Measurements from ENCODE around the gene ABHD17A.
A peak's percentile ranks its signal among the peaks of the same experiment; 100 is the strongest.

Gene ABHD17A

DNA sequence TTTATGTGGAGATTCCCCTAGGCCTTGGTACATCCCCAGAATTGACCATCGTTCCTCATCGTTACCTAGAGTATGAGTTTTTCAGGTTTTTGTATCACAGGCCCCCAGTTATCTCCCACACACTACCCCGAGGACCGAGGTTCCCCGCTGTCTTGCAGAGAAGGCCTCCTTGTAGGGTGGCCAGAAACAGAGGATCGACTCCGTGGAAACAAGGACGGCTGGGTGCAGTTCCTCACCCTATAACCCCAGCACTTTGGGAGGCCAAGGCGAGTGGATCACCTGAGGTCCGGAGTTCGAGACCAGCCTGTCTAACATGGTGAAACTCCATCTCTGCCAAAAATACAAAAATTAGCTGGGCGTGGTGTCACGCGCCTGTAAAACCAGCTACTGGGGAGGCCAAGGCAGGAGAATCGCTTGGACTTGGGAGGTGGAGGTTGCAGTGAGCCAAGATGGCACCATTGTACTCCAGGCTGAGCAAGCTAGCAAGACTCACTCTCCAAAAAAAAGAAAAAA lies 20.6 kb upstream of the ABHD17A start:
- no peak for ATAC-seq
- TF ChIP-seq, protein P1, sequence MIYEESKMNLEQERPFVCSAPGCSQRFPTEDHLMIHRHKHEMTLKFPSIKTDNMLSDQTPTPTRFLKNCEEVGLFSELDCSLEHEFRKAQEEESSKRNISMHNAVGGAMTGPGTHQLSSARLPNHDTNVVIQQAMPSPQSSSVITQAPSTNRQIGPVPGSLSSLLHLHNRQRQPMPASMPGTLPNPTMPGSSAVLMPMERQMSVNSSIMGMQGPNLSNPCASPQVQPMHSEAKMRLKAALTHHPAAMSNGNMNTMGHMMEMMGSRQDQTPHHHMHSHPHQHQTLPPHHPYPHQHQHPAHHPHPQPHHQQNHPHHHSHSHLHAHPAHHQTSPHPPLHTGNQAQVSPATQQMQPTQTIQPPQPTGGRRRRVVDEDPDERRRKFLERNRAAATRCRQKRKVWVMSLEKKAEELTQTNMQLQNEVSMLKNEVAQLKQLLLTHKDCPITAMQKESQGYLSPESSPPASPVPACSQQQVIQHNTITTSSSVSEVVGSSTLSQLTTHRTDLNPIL (CRISPR knock-in tag; IDR thresholded peaks at IDR 0.05; ENCODE audit: low read depth): no peak
- no peak for TF ChIP-seq TCF4 (CRISPR knock-in tag; IDR thresholded peaks at IDR 0.05; ENCODE audit: borderline replicate concordance)
- TF ChIP-seq, protein P2, sequence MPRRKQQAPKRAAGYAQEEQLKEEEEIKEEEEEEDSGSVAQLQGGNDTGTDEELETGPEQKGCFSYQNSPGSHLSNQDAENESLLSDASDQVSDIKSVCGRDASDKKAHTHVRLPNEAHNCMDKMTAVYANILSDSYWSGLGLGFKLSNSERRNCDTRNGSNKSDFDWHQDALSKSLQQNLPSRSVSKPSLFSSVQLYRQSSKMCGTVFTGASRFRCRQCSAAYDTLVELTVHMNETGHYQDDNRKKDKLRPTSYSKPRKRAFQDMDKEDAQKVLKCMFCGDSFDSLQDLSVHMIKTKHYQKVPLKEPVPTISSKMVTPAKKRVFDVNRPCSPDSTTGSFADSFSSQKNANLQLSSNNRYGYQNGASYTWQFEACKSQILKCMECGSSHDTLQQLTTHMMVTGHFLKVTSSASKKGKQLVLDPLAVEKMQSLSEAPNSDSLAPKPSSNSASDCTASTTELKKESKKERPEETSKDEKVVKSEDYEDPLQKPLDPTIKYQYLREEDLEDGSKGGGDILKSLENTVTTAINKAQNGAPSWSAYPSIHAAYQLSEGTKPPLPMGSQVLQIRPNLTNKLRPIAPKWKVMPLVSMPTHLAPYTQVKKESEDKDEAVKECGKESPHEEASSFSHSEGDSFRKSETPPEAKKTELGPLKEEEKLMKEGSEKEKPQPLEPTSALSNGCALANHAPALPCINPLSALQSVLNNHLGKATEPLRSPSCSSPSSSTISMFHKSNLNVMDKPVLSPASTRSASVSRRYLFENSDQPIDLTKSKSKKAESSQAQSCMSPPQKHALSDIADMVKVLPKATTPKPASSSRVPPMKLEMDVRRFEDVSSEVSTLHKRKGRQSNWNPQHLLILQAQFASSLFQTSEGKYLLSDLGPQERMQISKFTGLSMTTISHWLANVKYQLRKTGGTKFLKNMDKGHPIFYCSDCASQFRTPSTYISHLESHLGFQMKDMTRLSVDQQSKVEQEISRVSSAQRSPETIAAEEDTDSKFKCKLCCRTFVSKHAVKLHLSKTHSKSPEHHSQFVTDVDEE (CRISPR knock-in tag; IDR thresholded peaks at IDR 0.05): no peak
- TF ChIP-seq ZNF8 (CRISPR knock-in tag; IDR thresholded peaks at IDR 0.05): no peak
- no peak for TF ChIP-seq ISL1 (CRISPR knock-in tag; IDR thresholded peaks at IDR 0.05)
- no peak for TF ChIP-seq ARNTL (CRISPR knock-in tag; IDR thresholded peaks at IDR 0.05; ENCODE audit: borderline replicate concordance, low read depth)
- TF ChIP-seq ZNF70 (CRISPR knock-in tag; IDR thresholded peaks at IDR 0.05): no peak
- no peak for TF ChIP-seq ESRRG (CRISPR knock-in tag; IDR thresholded peaks at IDR 0.05)
- TF ChIP-seq OSR1 (CRISPR knock-in tag; IDR thresholded peaks at IDR 0.05): no peak
- TF ChIP-seq, protein P3, sequence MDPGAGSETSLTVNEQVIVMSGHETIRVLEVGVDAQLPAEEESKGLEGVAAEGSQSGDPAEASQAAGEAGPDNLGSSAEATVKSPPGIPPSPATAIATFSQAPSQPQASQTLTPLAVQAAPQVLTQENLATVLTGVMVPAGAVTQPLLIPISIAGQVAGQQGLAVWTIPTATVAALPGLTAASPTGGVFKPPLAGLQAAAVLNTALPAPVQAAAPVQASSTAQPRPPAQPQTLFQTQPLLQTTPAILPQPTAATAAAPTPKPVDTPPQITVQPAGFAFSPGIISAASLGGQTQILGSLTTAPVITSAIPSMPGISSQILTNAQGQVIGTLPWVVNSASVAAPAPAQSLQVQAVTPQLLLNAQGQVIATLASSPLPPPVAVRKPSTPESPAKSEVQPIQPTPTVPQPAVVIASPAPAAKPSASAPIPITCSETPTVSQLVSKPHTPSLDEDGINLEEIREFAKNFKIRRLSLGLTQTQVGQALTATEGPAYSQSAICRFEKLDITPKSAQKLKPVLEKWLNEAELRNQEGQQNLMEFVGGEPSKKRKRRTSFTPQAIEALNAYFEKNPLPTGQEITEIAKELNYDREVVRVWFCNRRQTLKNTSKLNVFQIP (CRISPR knock-in tag; IDR thresholded peaks at IDR 0.05; ENCODE audit: borderline replicate concordance, low read depth): no peak
- TF ChIP-seq BACH2 (CRISPR knock-in tag; IDR thresholded peaks at IDR 0.05; ENCODE audit: borderline replicate concordance): no peak
- no peak for TF ChIP-seq RARB (CRISPR knock-in tag; IDR thresholded peaks at IDR 0.05)

DNA sequence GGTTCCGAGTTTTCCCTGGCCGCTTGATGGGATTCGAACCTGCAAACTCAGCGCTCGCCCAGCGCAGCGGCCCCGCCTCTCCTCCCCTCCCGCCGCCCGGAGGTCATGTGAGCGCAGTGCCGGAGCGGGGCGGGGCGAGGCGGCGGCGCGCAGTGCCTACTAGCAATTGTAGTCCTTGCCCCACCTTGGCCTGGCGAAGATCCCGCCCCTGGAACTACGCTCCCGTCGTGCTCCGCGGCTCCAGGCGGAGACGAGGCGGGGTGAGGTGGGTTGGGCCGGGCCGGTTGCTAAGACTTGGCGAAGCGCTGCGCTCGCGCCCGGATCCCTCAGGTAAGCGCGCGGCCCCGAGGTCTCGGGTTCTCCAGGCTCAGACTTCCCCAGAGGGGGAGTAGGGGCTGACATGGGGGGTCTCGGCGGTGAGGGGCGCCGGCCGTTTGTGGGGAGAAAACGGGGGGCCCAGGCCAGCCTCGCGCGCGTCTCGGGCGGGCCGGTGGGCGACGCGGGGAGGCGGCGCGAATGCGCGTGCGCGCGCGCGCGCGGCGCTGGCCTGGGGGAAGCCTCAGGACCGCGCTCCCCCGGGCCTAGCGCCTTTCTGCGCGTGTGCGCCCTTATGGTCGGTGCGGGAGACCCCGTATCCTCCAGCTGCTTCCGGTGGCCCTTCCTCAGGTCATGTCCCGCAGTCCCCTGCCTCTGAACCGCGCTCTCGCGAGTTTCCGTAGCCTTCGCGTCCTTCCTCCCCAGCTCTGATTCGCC lies 20.0 kb upstream of the ABHD17A start, which contains the start of the genes ADAT3 and SCAMP4:
Gene ADAT3, plus strand, starts transcription at position 290 of the 753 bp plus-strand sequence. CDS start 6,649 bp downstream, outside the sequence.
Gene SCAMP4, plus strand, starts transcription at position 290 of the 753 bp plus-strand sequence. CDS start 9,621 bp downstream, outside the sequence.
- TF ChIP-seq, protein P2 (CRISPR knock-in tag; IDR thresholded peaks at IDR 0.05): 0 out of 2 replicates have a peak, but pooled peaks have one; percentile 30
- TF ChIP-seq CSDC2 (CRISPR knock-in tag; IDR thresholded peaks at IDR 0.05) (0 out of 2 replicates have a peak, but pooled peaks have one; percentile 47), ZFP3 (CRISPR knock-in tag; IDR thresholded peaks at IDR 0.05) (0 out of 2 replicates have a peak, but pooled peaks have one; percentile 38), ZC3H10 (CRISPR knock-in tag; IDR thresholded peaks at IDR 0.05) (peak; percentile 29; the same call in 1 of the 2 replicates), ESRRG (CRISPR knock-in tag; IDR thresholded peaks at IDR 0.05) (no peak)
- TF ChIP-seq, protein P1 (CRISPR knock-in tag; IDR thresholded peaks at IDR 0.05; ENCODE audit: low read depth): no peak
- peak; percentile 96 for ATAC-seq

DNA sequence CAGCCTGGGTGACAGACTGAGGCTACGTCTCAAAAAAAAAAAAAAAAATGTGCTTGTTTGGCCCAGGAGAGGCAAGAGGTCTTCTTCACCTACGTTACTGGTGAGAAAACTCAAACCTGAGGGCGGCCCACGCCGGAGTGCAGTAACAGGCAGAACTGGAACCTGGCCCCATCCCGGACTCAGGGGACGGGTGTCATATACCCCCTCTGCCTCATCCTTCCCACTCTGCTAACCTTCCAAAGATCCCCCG lies 19.5 kb upstream of the ABHD17A start:
- ATAC-seq: no peak
- TF ChIP-seq, protein P1 (CRISPR knock-in tag; IDR thresholded peaks at IDR 0.05; ENCODE audit: low read depth): no peak
- no peak for TF ChIP-seq ESRRG (CRISPR knock-in tag; IDR thresholded peaks at IDR 0.05)
- no peak for TF ChIP-seq ZNF70 (CRISPR knock-in tag; IDR thresholded peaks at IDR 0.05)
- TF ChIP-seq OSR1 (CRISPR knock-in tag; IDR thresholded peaks at IDR 0.05): no peak
- TF ChIP-seq TCF4 (CRISPR knock-in tag; IDR thresholded peaks at IDR 0.05; ENCODE audit: borderline replicate concordance): no peak
- TF ChIP-seq ZFP3 (CRISPR knock-in tag; IDR thresholded peaks at IDR 0.05): no peak
- TF ChIP-seq ZFP30 (CRISPR knock-in tag; IDR thresholded peaks at IDR 0.05): no peak
- no peak for TF ChIP-seq ZNF8 (CRISPR knock-in tag; IDR thresholded peaks at IDR 0.05)
- no peak for TF ChIP-seq CSDC2 (CRISPR knock-in tag; IDR thresholded peaks at IDR 0.05)
- TF ChIP-seq ZNF565 (CRISPR knock-in tag; conservative IDR thresholded peaks at IDR 0.05; ENCODE audit: low read depth): no peak
- TF ChIP-seq ZC3H10 (CRISPR knock-in tag; IDR thresholded peaks at IDR 0.05): no peak
- TF ChIP-seq, protein P3 (CRISPR knock-in tag; IDR thresholded peaks at IDR 0.05; ENCODE audit: borderline replicate concordance, low read depth): no peak
- TF ChIP-seq, protein P4, sequence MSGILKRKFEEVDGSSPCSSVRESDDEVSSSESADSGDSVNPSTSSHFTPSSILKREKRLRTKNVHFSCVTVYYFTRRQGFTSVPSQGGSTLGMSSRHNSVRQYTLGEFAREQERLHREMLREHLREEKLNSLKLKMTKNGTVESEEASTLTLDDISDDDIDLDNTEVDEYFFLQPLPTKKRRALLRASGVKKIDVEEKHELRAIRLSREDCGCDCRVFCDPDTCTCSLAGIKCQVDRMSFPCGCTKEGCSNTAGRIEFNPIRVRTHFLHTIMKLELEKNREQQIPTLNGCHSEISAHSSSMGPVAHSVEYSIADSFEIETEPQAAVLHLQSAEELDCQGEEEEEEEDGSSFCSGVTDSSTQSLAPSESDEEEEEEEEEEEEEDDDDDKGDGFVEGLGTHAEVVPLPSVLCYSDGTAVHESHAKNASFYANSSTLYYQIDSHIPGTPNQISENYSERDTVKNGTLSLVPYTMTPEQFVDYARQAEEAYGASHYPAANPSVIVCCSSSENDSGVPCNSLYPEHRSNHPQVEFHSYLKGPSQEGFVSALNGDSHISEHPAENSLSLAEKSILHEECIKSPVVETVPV (CRISPR knock-in tag; IDR thresholded peaks at IDR 0.05): no peak
